Body of pancreas (tissue), 4 donors: ENCODE results near the gene OR4E2.

Source experiments
- CTCF ChIP-seq, 7 experiments: fragments of 450-650 bp in 4 of 7; fragments of 200-600 bp in 3 of 7; sonication (generic) in 3 of 7; IDR thresholded peaks; one replicate each; pipeline ENCODE4 v1.5.1; 2016 to 2019; ENCODE audit warnings: antibody characterized with exemption in 7 of 7
- POLR2A ChIP-seq, 3 donors: fragments of 450-650 bp; IDR thresholded peaks; one replicate each; pipeline ENCODE4 v1.6.1; 2016; ENCODE audit warnings: antibody characterized with exemption in 3 of 3, mild to moderate bottlenecking in 2 of 3

GRCh38 chr14:21686468-21686867 lies 32.8 kb downstream of the OR4E2 start:
- TF ChIP-seq CTCF (IDR thresholded peaks at IDR 0.05), result no peak
- no peak for TF ChIP-seq POLR2A (IDR thresholded peaks at IDR 0.05)
